AML-193 (cell line): ENCODE data around the gene BCKDHB.
"Not testable (repeated sequence)": the region's sequence is repeated elsewhere in the genome, so short reads cannot be mapped to it uniquely, and the experiment has no call there.

Experiments
- DNase-seq, 2 experiments: peaks; one replicate each; lab custom pipeline; 2025; lab: John Stamatoyannopoulos, UW

Gene BCKDHB

GRCh38 chr6:80263585-80263984, 157.1 kb downstream of the BCKDHB start:
- DNase-seq: no peak

GRCh38 chr6:80268865-80269730, 162.6 kb downstream of the BCKDHB start:
- DNase-seq: no peak

- DNase-seq: no peak
These were observed 164.6 kb downstream of the BCKDHB start for GRCh38 chr6:80271074-80271473.

GRCh38 chr6:80272988-80273387, 166.5 kb downstream of the BCKDHB start:
- DNase-seq: no peak

- DNase-seq: no peak
These were observed 170.4 kb downstream of the BCKDHB start for GRCh38 chr6:80276861-80277260.

- DNase-seq: no peak
These were observed 171.0 kb downstream of the BCKDHB start for GRCh38 chr6:80277501-80277900.

GRCh38 chr6:80280262-80281010, 174.0 kb downstream of the BCKDHB start:
- no peak for DNase-seq

GRCh38 chr6:80282913-80283554, 176.6 kb downstream of the BCKDHB start:
- no peak for DNase-seq

- DNase-seq: no peak
These were observed 180.6 kb downstream of the BCKDHB start for GRCh38 chr6:80287112-80287511.

- no peak for DNase-seq
These were observed 181.1 kb downstream of the BCKDHB start for GRCh38 chr6:80287607-80288006.

GRCh38 chr6:80289727-80290126, 183.3 kb downstream of the BCKDHB start:
- DNase-seq: no peak

- not testable (repeated sequence) for DNase-seq
These were observed 188.1 kb downstream of the BCKDHB start for GRCh38 chr6:80294531-80294930.

- no peak for DNase-seq
These were observed 196.2 kb downstream of the BCKDHB start for GRCh38 chr6:80302716-80303115.

GRCh38 chr6:80304014-80304413, 197.5 kb downstream of the BCKDHB start:
- no peak for DNase-seq

GRCh38 chr6:80314531-80314930, 208.1 kb downstream of the BCKDHB start:
- no peak for DNase-seq

GRCh38 chr6:80316686-80317231, 210.3 kb downstream of the BCKDHB start:
- DNase-seq: no peak

- DNase-seq: no peak
These were observed 212.7 kb downstream of the BCKDHB start for GRCh38 chr6:80319196-80319595.

GRCh38 chr6:80321011-80321410, 214.5 kb downstream of the BCKDHB start:
- no peak for DNase-seq

- DNase-seq: no peak
These were observed 219.3 kb downstream of the BCKDHB start for GRCh38 chr6:80325742-80326141.

GRCh38 chr6:80328652-80329051, 222.2 kb downstream of the BCKDHB start:
- DNase-seq: no peak

- no peak for DNase-seq
These were observed 223.0 kb downstream of the BCKDHB start for GRCh38 chr6:80329496-80329895.

GRCh38 chr6:80330961-80331360, 224.5 kb downstream of the BCKDHB start:
- DNase-seq: no peak
